Upper lobe of left lung (tissue), 4 donors: Measurements from ENCODE around the gene PLSCR3.

Experiments
- EP300 ChIP-seq, 4 donors: sonication (generic); formaldehyde crosslinking; IDR thresholded peaks; one replicate each; pipeline ENCODE4 v1.5.1; 2017; ENCODE audit warnings: antibody characterized with exemption in 4 of 4, control low read depth in 2 of 4
- TF ChIP-seq, protein P1 (sequence below), 6 experiments: fragments of 450-650 bp in 4 of 6; fragments of 200-600 bp in 2 of 6; sonication (generic) in 2 of 6; IDR thresholded peaks; one replicate each; pipeline ENCODE4 v1.5.1; 2016 to 2019; ENCODE audit warnings: antibody characterized with exemption in 6 of 6

DNA sequence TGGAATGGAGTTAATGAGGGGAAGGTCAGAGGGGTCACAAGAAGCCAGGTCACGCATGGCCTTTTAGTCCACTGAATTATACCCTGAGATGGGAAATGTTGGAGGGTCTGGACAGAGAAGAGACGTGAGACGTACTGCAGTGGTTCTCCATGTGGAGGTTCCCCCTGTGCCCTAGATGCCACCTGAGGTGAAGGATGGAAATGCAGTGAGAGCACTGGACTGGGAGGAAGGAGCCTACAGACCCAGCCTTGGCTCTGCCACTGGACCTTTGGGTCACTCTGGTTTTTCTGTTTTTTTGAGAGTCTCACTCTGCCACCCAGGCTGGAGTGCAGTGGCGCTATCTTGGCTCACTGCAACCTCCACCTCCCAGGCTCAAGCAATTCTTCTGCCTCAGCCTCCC is 1.8 kb upstream of the PLSCR3 start:
- TF ChIP-seq, protein P1, sequence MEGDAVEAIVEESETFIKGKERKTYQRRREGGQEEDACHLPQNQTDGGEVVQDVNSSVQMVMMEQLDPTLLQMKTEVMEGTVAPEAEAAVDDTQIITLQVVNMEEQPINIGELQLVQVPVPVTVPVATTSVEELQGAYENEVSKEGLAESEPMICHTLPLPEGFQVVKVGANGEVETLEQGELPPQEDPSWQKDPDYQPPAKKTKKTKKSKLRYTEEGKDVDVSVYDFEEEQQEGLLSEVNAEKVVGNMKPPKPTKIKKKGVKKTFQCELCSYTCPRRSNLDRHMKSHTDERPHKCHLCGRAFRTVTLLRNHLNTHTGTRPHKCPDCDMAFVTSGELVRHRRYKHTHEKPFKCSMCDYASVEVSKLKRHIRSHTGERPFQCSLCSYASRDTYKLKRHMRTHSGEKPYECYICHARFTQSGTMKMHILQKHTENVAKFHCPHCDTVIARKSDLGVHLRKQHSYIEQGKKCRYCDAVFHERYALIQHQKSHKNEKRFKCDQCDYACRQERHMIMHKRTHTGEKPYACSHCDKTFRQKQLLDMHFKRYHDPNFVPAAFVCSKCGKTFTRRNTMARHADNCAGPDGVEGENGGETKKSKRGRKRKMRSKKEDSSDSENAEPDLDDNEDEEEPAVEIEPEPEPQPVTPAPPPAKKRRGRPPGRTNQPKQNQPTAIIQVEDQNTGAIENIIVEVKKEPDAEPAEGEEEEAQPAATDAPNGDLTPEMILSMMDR (IDR thresholded peaks at IDR 0.05), result no peak
- TF ChIP-seq EP300 (IDR thresholded peaks at IDR 0.05), result no peak
